ENCODE results near the gene DNAJB2.
"Not testable (repeated sequence)": the region's sequence is repeated elsewhere in the genome, so short reads cannot be mapped to it uniquely, and the experiment has no call there.

Gene DNAJB2

DNA sequence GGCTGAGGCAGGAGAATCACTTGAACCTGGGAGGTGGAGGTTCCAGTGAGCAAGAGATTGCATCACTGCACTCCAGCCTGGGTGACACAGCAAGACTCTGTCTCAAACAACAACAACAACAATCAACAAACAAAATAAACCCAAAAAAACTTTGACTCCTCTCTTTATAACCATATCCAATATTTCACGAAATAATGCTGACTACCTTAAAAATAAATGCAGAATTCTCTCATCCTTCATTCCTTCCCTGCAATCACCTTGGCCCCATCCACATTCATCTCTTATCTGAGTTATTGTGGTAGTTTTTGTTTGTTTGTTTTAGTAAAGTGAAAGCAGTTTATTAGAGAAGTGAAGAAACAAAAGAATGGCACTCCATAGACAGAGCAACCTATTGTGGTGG is 26.9 kb downstream of the DNAJB2 start:
- no peak for DNase-seq

- peak in 1 of 2 experiments; percentile 24 for DNase-seq
Observed at GRCh38 chr2:219308142-219309101, 29.3 kb downstream of the DNAJB2 start.

DNA sequence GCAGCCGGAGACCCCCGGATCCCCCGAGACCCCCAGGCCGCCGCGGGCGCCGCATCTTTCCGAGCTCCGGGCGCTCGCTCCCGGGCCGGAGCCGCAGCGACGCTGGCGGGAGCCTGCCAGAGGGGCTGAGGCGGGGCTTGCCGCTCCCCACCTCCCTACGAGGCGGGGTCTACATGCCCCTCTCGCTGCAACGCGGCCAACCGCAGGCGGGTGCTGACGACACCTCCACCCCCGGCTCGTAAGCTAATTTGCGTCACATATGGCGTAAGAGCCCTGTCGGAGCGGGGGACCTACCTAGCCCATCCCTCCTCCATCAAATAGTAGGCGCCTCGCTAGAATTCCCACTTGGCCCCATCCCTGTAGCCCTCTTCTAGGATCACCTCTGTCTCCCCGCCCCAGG is 30.1 kb downstream of the DNAJB2 start, which contains the start of gene PTPRN:
Gene PTPRN (minus strand): TSS at position 124 of the 400 bp plus-strand sequence. CDS start 69 bp downstream, at position 55.
- DNase-seq, result no peak

DNA sequence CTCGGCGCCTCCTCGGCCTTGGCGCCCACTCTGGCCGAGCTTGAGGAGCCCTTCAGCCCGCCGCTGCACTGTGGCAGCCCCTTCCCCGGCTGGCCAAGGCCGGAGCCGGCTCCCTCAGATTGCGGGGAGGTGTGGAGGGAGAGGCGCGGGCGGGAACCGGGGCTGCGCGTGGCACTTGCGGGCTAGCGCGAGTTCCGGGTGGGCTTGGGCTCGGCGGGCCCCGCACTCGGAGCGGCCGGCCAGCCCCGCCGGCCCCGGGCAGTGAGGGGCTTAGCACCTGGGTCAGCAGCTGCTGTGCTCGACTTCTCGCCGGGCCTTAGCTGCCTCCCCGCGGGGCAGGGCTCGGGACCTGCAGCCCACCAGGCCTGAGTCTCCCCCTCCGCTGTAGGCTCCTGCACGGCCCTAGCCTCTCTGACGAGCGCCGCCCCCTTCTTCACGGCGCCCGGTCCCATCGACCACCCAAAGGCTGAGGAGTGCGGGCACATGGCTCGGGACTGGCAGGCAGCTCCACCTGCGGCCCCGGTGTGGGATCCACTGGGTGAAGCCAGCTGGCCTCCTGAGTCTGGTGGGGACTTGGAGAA is 33.6 kb downstream of the DNAJB2 start:
- DNase-seq, result not testable (repeated sequence)

GRCh38 chr2:219314804-219315468 is 35.8 kb downstream of the DNAJB2 start:
- DNase-seq, result no peak

DNA sequence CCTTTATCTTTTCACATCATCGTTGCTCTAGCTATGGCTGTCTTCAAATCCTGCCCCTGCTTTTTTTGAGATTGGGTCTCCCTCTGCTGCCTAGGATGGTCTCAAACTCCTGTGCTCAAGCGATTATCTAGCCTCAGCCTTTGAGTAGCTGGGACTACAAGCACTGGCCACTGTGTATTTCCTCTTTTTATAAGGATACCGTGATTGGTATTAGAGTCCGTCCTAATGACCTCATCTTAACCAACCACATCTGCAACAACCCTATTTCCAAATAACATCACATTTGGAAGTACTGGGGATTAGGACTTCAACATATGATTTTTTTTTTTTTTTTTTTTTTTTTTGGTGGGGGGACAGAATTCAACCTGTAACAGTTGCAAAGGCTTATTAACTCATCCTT is 44.3 kb downstream of the DNAJB2 start:
- no peak for DNase-seq

- DNase-seq, result no peak
Observed at GRCh38 chr2:219325136-219325535, 46.0 kb downstream of the DNAJB2 start.

GRCh38 chr2:219325657-219326315 is 46.6 kb downstream of the DNAJB2 start:
- DNase-seq, result no peak

DNA sequence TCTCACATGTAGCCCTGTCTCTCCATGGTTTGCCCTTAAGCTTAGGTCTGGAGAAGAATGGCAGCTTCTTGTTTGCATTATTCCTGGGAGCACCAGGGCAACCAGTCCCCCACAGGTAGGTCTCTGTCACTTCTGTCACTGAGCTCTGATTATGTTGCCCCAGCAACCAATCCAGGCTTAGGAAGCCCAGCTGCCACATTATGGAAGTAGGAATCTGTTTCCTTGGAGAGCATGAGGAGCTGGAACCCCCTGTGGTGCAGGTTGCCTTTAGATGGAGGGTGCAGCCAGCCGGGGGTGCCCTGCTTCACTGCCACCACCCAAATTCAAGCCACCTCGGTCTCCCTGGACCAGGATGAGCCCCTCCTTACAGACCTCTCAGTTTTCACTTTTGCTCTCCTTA is 48.6 kb downstream of the DNAJB2 start:
- no peak for DNase-seq

GRCh38 chr2:219331560-219332213 is 52.5 kb downstream of the DNAJB2 start:
- no peak for DNase-seq

DNA sequence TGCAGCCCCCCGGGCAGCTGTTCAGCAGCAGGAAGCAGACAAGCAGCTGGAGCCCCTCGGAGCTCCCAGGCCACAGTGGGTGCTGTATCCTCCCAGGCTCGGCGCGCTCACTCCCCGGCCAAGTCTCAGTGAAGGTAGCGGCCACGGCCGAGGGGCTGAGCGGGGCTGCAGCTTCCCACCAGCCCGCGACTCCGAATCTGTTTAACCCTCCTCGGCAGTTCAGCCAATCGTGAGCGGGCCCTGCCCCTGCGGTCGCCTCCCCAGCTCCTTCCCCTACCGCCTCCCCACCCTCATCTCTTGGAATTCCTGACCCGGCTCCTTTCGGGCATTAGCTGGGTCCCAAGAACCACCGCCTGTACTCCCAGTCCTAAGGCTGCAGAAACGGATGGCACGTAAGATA is 53.4 kb downstream of the DNAJB2 start, which contains the start of gene RESP18:
Gene RESP18 (minus strand): TSS at position 203 of the 400 bp plus-strand sequence.
- DNase-seq, result no peak

GRCh38 chr2:219334076-219334475 is 54.9 kb downstream of the DNAJB2 start:
- DNase-seq, result no peak

- DNase-seq, result no peak
Observed at GRCh38 chr2:219335373-219335786, 56.2 kb downstream of the DNAJB2 start.
